G401.6 (cell line): ENCODE measurements around the gene TJP1.
"Not testable (repeated sequence)": the region's sequence is repeated elsewhere in the genome, so short reads cannot be mapped to it uniquely, and the experiment has no call there.

Source experiments
- FAIRE-seq: peaks from 2 replicates; lab custom pipeline; 2012; peaks lifted over from hg19 to GRCh38; lab: Jason Lieb, UNC

TJP1 gene

DNA sequence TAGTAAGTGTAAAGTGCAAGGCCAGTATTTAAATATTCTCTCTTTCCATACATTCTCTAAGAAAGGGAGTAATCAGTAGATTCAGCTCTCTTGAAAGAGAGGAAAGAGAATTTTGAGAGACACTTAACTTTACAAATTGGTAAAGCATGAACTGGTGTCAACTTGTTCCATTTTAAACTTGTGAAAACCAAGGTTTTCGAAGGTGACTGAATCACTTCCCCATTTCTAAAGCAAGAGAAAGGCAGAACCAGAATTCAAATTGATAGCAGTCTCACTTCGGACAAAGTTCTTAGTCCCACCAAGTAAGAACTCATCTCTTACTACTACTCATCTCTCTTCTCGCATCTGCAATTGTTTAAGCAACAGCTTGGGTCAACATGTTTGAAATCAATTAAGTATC lies 22.4 kb downstream of the TJP1 start:
- FAIRE-seq = no peak

DNA sequence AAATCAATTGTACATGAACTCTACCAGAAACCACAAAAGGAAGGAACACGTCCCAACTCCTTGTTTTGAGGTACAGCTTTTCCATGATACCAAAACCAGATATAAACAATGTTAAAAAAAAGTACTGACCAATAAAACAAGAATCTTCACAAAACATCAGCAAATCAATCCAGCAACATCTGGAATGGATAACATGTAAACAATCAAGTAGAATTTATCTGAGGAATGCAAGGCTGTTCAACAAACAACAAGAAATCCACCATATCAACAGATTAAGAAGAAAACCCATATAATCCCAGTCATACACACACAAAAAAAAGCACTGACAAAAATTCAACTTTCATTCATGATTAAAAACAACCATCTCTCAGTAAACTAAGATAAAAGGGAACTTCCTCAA lies 26.7 kb downstream of the TJP1 start:
- no peak for FAIRE-seq

DNA sequence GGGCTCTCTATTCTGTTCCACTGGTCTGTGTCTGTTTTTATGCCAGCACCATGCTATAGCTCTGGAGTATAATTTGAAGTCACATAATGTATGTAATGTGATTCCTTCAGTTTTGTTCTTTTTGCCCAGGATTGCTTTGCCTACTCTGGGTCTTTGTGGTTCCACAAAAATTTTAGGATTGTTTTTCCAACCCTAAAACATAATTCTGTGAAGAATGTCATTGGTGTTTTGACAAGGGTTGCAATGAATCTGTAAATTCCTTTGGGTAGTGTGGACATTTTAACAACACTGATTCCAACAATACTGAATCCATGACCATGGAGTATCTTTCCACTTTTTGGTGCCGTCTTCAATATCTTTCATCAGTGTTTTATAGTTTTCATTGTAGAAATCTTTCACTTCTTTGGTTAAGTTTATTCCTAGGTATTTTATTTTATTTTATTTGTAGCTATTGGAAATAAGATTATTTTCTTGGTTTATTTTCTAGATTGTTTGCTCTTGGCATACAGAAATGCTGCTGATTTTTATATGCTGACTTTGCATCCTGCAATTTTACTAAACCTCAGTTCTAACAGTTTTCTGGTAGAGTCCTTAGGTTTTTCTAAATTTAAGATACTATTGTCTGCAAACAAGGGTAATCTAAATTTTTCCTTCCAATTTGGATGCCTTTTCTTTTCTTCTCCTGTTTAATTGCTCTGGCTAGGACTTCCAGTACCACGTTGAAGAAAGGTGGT lies 29.7 kb downstream of the TJP1 start:
- no peak for FAIRE-seq

DNA sequence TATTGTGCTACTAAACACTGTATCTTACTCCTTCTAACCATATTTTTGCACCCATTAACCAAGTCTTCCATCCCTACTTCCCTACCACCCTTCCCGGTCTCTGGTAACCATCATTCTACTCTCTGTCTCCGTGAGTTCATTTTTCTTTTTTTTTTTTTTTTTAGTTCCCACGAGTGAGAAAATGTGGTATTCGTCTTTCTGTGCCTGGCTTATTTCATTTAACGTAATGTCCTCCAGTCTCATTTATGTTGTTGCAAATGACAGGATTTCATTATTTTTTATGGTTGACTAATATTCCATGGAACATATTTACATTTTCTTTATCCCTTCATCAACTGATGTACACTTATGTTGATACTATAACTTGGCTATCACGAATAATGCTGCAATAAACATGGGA lies 31.7 kb downstream of the TJP1 start:
- no peak for FAIRE-seq

DNA sequence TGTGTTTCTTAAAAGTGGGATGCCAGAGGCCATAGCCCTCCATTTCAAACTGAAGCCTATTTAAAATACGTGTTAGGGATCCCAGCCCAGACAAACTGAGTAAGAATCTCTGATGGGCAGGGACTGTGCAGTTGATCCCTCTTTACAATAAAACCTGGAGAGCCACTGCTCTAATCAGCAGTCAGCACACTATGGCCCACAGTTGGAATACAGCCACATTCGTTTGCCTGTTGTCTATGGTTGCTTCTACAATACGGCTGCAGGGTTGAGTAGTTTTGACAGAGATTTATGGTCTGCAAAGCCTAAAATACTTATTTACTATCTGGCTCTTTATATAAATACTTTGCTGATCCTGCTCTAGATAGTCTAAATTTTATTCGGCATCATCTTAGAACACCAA lies 32.4 kb downstream of the TJP1 start:
- no peak for FAIRE-seq

DNA sequence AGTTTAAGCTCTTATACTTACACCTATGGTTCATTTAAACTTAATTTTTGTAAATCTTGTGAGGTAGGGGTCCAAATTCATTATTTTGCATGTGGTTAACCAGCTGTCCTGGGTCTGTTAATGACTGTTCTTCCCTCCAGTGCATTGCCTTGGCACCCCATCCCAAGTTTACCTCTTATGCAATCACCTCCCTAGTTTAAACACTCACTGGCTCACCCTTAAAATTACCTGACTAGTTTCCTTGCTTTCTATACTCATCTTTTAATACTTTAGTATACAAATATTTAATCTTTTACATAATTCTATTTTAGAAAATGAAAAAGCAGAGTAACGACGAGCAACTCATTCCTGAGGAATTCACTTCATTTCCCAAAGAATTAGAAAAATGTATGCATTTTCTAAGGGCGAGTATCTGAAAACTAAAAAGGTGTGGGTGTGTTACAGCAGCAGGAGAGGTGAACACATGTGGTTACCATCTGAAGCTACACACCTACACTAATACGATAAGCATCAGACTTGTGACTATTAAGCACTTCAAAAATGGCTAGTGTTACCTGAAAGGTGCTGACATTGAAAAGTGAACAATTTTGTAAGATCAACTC lies 33.7 kb downstream of the TJP1 start:
- peak; percentile 19 for FAIRE-seq

DNA sequence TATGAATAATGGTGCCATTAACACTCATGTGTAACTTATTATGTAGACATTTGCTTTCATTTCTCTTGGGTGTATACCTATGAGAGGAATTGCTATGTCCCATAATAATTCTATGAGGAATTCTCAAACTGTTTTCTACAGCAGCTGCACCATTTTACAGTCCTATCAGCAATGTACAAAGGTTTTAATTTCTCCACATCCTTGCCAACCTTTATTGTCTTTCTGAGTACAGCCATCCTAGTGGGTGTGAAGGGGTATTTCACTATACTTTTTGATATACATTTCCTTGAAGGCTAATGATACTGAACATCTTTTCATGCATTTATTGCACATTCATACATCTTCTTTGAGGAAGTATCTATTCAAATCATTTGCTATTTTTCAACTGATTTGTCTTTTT lies 34.5 kb downstream of the TJP1 start:
- FAIRE-seq = no peak

DNA sequence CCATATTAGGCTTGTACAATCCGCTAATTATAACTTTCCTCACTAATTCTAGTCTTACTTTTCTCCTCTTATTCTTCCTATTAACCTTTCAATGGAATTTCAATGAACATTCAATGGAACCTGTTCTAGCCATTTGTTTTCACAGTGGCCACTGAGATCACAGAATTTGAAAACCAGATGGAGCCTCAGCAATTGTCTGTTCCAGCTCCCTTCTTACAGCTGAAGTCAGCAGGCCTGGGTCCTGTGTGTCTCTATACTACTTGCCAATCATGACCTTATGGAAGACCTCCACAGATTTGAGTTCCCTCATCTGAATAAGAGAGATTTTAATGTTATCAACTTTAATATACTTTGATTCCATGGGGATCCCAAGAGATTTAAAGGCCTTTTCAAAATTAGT lies 36.6 kb downstream of the TJP1 start:
- FAIRE-seq = no peak

DNA sequence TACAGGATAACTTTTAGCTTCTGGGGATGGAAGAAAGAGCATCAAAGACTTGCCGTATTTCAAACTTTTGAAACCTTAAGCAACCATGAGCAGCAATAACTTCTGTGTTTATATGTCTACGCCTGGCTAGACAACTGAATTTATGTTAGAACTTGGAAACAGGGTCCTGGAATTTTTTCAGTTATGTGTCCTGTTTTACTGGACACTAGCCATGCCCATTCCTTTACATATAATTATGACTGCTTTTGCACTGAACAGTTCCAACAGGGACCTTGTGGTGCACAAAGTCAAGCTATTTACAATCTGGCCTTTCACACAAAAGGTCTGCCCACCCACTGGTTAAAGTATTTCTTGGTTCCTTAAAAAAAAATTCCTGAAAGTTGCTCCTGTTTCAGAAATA lies 37.1 kb downstream of the TJP1 start:
- FAIRE-seq = no peak

DNA sequence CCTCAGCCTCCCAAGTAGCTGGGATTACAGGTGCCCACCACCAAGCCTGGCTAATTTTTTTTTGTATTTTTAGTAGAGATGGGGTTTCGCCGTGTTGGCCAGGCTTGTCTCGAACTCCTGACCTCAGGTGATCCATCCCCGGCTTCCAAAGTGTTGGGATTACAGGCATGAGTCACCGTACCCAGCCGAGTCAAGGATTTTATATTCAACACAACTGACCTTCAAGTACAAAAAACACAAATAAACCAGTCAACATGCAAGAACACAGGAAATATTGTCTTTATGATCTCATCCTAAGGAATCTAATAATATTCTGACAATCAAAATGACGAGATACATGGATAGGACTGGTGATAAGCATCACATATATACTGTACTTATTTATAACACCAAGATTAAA lies 37.9 kb downstream of the TJP1 start:
- FAIRE-seq = peak; percentile 45

DNA sequence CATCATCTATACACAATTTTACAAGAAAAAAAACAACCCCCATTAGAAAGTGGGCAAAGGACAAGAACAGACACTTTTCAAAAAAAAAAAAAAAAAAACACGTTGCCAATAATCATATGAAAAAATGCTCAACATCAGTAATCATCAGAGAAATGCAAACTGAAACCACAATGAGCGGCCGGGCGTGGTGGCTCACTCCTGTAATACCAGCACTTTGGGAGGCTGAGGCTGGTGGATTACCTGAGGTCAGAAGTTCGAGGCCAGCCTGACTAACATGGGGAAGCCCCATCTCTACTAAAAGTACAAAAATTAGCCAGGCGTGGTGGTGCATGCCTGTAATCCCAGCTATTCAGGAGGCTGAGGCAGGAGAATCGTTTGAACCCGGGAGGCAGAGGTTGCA lies 39.5 kb downstream of the TJP1 start:
- FAIRE-seq = not testable (repeated sequence)

DNA sequence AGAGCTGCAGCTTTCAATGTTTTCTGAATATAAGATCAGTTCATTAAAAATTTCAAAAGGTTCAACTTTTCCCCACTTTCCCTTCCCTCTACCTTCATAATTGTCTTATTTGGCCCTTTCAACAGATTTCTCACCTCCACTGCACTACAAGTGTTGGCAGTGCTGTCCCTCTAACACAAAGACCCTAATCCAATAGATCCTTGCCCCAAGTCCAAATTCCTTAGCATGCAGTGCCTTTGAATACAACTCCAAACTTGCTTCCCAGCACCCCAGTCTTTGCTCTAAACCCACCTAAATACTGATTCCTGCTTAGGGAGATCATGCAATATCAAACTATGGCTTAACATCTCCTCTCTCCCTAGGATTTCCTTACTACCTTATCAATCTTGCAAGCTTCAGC lies 43.9 kb downstream of the TJP1 start:
- FAIRE-seq = no peak

DNA sequence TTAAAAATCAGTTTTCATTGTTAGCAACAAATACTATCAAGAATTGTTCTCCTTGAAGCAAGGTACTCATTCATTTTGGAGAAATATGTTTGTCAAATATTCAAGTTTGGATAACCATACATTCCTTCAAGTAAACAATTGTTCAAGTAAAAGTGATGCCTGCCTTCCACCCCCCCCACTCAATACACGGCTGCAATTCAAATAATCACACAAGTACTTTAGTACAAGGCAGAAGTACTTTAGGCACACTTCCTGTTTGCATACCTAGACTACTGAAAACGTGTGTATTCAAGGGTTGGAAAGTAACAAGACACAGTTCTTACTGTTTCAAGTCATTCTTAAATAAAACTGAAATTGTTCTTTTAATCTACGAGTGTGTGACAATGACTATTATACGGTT lies 45.4 kb downstream of the TJP1 start:
- FAIRE-seq = no peak

DNA sequence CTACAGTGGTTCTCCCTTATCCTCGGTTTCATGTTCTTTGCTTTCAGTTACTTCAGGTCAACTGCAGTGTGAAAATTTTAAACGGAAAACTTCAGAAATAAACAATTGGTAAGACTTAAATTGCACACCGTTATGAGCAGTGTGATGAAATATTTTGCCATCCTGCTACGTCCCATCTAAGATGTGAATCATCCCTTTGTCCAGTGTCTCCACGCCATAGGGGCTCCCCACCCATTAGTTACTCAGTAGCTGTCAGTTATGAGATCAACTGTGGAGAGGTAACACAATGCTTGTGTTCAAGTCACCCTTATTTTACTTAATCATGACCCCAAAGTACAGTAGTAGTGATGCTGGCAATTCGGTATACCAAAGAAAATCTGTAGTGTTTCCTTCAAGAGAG lies 47.4 kb downstream of the TJP1 start:
- FAIRE-seq = no peak

DNA sequence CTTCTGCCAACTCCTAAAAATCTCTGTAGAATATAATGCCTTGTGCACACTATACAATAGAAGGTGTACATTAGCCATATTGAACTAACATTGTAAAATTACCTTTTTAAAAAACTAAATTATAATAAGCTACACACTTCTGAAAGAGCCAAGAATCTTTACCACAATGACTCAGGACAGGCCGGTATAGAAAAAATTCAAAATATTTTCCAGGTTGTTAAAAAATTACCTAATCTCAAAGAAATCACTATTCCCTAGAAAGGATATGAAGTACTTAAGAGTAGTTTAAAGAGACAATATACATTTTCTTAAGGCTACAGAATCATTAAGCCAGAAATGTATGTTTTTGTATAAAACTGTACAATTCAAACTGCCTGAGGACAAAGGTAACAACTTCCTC lies 48.5 kb downstream of the TJP1 start:
- no peak for FAIRE-seq

DNA sequence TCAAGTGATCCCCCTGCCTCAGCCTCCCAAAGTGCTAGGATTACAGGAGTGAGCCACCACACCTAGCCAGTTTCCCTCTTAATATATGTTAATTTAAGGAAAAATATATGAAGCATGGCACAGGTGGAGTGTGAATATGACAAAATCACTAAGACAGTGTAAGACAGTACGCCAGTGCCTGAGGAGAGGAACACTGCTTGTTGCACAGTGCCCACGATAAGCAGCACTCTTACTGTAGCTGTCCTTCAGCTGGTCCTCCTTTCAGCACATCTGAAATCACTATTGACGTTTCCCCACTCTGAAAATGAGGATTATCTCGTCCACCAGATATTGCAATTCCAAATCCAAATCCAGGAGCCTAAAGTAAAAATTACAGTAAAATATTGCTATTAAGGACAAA lies 49.3 kb downstream of the TJP1 start:
- no peak for FAIRE-seq

DNA sequence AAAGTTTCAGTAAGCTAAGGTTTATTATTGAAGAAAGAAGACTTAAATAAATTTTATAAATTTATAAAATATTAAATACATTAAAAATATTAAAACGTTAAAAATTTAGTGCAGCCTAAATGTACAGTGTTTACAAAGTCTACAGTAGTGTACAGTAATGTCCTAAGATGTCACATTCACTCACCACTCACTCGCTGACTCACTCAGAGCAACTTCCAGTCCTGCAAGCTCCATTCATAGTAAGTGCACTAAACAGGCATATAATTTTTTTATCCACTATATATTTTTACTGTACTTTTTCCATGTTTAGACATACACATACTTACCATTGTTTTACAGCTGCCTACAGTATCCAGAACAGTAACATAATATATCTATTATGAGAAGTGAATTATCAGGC lies 51.5 kb downstream of the TJP1 start:
- no peak for FAIRE-seq

DNA sequence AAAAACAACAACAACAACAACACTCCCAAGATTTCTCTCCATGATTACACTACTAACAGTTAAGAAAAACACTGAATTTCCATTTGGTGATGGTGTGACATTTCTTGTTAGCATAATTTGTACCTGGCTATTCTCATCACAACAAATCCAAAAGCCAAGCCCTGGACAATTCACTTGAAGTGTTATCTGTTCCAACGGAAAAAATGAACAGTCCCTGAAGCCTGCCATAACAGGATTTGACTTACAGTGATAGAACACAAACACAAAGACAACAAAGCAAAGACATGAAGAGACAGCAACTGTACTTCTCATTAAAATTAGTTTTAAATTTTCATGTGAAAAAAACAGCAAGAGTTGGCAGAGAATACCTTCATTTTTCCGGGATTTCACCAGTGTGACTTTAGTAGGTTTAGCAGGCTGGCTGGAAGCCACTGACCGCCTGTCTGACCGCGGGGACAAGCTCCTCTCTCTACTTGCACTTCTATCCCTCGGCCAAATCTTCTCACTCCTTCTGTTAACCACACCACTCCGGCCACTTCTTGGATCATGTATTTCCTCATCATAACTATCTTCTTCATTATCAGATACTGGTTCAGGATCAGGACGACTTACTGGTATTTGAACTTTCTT lies 56.3 kb downstream of the TJP1 start:
- FAIRE-seq = no peak

DNA sequence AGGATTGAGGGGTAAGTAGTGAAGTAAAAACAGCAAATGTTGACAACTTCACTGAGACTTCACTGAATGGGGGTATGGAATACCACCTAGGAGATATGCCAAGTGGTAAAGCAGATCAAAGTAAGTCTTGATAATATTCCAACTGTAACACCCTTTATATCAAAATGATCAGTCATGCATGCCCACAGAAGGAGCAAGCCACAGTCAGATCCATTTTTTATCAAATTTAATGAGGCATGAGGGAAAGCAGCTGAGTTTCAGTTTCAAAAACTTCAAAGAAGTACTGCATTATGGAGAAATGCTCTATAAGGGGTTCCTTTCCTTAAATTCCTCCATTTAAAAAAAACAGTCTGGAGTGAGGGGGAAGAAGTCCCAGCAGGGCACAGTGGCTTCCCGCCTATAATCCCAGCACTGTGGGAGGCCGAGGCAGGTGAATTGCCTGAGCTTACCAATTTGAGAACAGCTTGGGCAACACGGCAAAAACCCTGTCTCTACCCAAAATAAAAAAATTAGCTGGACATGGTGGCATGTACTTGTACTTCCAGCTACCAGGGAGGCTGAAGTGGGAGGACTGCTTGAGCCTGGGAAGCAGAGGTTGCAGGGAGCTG lies 56.9 kb downstream of the TJP1 start:
- no peak for FAIRE-seq

DNA sequence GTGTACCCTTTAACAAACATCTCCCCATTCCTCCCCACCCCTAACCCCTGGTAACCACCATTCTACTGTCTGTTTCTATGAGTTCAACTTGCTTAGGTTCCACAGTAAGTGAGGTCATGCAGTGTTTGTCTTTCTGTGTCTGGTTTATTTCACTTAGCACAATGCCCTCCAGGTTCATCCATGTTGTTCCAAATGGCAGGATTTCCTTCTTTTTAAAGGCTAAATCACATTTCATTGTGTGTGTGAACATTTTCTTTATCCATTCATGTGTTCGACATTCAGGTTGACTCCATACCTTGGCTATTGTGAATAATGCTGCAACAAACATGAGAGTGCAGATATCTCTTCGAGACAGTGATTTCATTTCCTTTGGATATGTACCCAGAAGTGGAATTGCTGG lies 62.7 kb downstream of the TJP1 start:
- FAIRE-seq = no peak

DNA sequence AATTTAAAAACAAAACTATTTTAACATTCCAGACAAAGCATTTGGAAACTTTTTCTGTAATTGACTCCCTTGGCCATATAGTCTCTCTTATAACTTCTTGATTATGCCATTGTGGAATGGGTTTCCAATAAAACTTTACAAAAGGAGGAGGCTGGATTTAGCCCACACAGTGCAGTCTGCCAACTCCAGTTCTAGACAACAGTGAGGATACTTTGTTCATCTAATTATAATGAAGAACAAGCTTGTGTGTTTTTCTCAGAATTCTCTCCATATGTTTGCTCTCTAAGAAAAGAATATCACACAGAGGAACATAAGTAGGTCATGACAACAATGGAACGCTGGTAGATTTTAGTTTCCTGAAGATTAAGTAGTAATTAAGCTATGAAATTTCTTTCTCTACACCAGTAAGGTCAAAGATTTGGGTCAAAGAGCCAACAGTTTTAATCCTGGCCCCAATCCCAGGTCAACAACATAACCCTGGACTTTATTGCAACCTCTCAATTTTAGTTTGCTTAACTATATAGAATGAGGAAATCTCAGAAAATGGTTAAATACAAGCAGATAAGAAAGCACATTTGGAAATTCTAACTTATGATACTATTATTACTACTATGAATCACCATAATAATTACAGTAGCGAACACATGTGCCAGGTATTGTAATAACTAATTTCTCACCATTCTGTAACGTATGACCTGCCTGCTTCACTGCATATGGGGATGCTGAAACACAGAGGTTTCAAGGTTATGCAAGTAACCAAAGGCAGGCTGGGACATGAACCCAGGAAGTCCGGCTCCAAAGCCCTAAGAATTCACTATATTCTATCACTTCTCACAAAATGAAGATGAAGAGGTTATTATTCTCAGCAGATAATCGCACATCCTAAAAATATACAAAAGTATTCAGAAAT lies 65.7 kb downstream of the TJP1 start:
- FAIRE-seq = no peak

DNA sequence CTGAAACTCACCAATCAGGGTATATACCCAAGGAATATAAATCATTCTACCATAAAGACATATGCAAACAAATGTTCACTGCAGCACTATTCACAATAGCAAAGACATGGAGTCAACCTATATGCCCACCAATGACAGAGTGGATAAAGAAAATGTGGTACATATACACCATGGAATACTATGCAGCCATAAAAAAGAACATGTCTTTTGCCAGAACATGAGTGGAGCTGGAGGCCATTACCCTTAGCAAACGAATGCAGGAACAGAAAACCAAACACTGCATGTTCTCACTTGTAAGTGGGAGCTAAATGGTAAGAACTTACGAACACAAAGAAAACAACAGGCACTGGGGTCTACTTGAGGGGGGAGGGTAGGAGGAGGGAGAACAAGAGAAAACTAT lies 68.3 kb downstream of the TJP1 start:
- not testable (repeated sequence) for FAIRE-seq

DNA sequence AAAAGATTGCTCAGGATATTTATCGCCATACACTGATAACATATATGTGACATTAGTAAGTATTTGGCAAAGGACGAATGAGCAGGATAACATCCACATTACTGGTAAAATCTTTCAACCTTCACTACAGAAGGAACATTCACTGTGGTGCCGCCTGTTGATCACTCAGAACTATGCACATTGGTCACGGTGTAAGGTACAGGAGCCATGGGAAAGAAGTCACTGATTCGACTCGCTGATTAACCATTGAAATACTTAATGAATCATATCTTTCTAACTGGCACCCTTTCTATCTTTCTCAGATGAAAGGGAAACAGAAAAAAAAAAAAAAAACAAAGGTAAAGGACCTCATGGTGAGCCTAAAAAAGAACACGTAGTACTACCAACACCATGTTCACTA lies 68.8 kb downstream of the TJP1 start:
- no peak for FAIRE-seq
